Stimulated activated CD4-positive, alpha-beta T cell treated with anti-CD3 and anti-CD28 coated beads, Interleukin-1b, Interleukin-23, amount 100 ng/mL, for 24 hours (primary cell): Measurements from ENCODE around the gene PRKAR2B.
"Not testable (repeated sequence)": the region's sequence is repeated elsewhere in the genome, so short reads cannot be mapped to it uniquely, and the experiment has no call there.

Experiments used
- DNase-seq, 4 experiments: peaks; one replicate each; pipeline ENCODE4 v3.0.0-alpha.2; 2020; ENCODE audit warnings: low read depth in 4 of 4, low spot score in 1 of 4

PRKAR2B gene

GRCh38 chr7:107151538-107151937 lies 107.0 kb downstream of the PRKAR2B start:
- no peak for DNase-seq

GRCh38 chr7:107152011-107152410 lies 107.5 kb downstream of the PRKAR2B start:
- no peak for DNase-seq

- DNase-seq = no peak
Measured at GRCh38 chr7:107154826-107155225, 110.3 kb downstream of the PRKAR2B start.

GRCh38 chr7:107155726-107156125 lies 111.2 kb downstream of the PRKAR2B start:
- DNase-seq = not testable (repeated sequence)

- DNase-seq = no peak
Measured at GRCh38 chr7:107157091-107157490, 112.6 kb downstream of the PRKAR2B start.

- no peak for DNase-seq
Measured at GRCh38 chr7:107158028-107158427, 113.5 kb downstream of the PRKAR2B start.

- no peak for DNase-seq
Measured at GRCh38 chr7:107160389-107160788, 115.9 kb downstream of the PRKAR2B start.

GRCh38 chr7:107161415-107161814 lies 116.9 kb downstream of the PRKAR2B start:
- DNase-seq = no peak

- DNase-seq = no peak
Measured at GRCh38 chr7:107162475-107162874, 118.0 kb downstream of the PRKAR2B start.

- DNase-seq = no peak
Measured at GRCh38 chr7:107164092-107164491, 119.6 kb downstream of the PRKAR2B start.

GRCh38 chr7:107165341-107165740 lies 120.8 kb downstream of the PRKAR2B start:
- DNase-seq = no peak

- no peak for DNase-seq
Measured at GRCh38 chr7:107166736-107167426, 122.4 kb downstream of the PRKAR2B start.

- DNase-seq = peak; percentile 28 to 42 (median 38)
Measured at GRCh38 chr7:107167483-107168232, 123.2 kb downstream of the PRKAR2B start.

GRCh38 chr7:107168233-107169119 lies 124.0 kb downstream of the PRKAR2B start, which contains the start of gene HBP1:
Gene HBP1 (plus strand): TSS chr7:107169003. CDS start chr7:107179894, 10,891 bp downstream.
- peak; percentile 92 to 95 (median 94) for DNase-seq

- DNase-seq = peak; percentile 61 to 80 (median 70)
Measured at GRCh38 chr7:107169120-107170050, 124.9 kb downstream of the PRKAR2B start.

GRCh38 chr7:107170051-107170915 lies 125.8 kb downstream of the PRKAR2B start:
- no peak for DNase-seq

- DNase-seq = no peak
Measured at GRCh38 chr7:107171496-107171895, 127.0 kb downstream of the PRKAR2B start.

- no peak for DNase-seq
Measured at GRCh38 chr7:107172276-107173032, 127.9 kb downstream of the PRKAR2B start.

- no peak for DNase-seq
Measured at GRCh38 chr7:107173191-107173590, 128.7 kb downstream of the PRKAR2B start.
